Measurements from ENCODE around the gene MVK. TPM values are rescaled to one million over a fixed set of nuclear protein-coding genes. Genes with fewer than 3 reads are reported as not detected.

MVK gene
- total and polyA plus RNA-seq, 2 of the 4 experiments (the other 2 are of a cell fraction): 6.6 to 11.5 TPM

GRCh38 chr12:109619002-109619604 is 45.5 kb downstream of the MVK start:
- Histone ChIP-seq H3K9ac (ENCODE audit: low read depth, low read length) (no peak overlapping the region), H3K23ac (ENCODE audit: low read depth, low read length) (no peak overlapping the region), H3K4me3 (ENCODE audit: insufficient read depth, low read depth, low read length) (no peak overlapping the region), H3K4me2 (ENCODE audit: low read depth, low read length) (no peak overlapping the region), H2BK20ac (ENCODE audit: low read depth, low read length) (no peak overlapping the region), H3K79me1 (ENCODE audit: low read depth in 1 of 2, low read length in 2 of 2) (no peaks in the 10 kb centered on the region), H2AFZ (replicated peaks; ENCODE audit: low read length, poor library complexity) (no peak overlapping the region), H3K18ac (ENCODE audit: low read depth, low read length) (no peak overlapping the region), H3K14ac (replicated peaks; ENCODE audit: low read depth, low read length) (no peak overlapping the region), H4K5ac (ENCODE audit: low read depth, low read length) (no peak overlapping the region), H3K56ac (ENCODE audit: extremely low read depth, insufficient read depth, low read length) (no peak overlapping the region), H2BK5ac (ENCODE audit: low read depth, low read length, poor library complexity, severe bottlenecking) (no peak overlapping the region), H3K4ac (ENCODE audit: low read depth, low read length) (no peak overlapping the region), H2AK5ac (ENCODE audit: low read depth, low read length) (no peak overlapping the region), H4K91ac (ENCODE audit: insufficient read depth, low read depth, low read length) (no peak overlapping the region), H2AK9ac (replicated peaks; ENCODE audit: low read depth, low read length, poor library complexity) (no peak overlapping the region), H3K36me3 (ENCODE audit: control insufficient read depth, insufficient read depth, low read length) (no peaks in the 10 kb centered on the region), H4K20me1 (ENCODE audit: insufficient read depth, low read length) (no peaks in the 10 kb centered on the region), H4K8ac (ENCODE audit: low read depth in 2 of 2, low read length in 2 of 2) (no peak overlapping the region), H3K27me3 (ENCODE audit: control insufficient read depth, insufficient read depth, low read length) (peaks cover 50% of the 10 kb centered on the region), H2BK15ac (ENCODE audit: low read depth, low read length) (no peak overlapping the region), H2BK120ac (ENCODE audit: low read depth, low read length) (no peak overlapping the region), H3K9me3 (ENCODE audit: control insufficient read depth, insufficient read depth, low read length) (no peaks in the 10 kb centered on the region), H3K4me1 (ENCODE audit: control insufficient read depth, insufficient read depth, low read length) (no peaks in the 10 kb centered on the region), H3K27ac (ENCODE audit: insufficient read depth, low read length) (no peak overlapping the region), H3K9me1 (ENCODE audit: insufficient read depth, low read length) (no peaks in the 10 kb centered on the region)
- intact Hi-C loops (cut with micrococcal nuclease): no loop called here
- no peak for ATAC-seq (ENCODE audit: low read depth)
- POLR2A ChIA-PET (ENCODE audit: unreplicated experiment): no interaction called here
- in situ Hi-C loops (cut with MboI; ENCODE audit: low sequenced_read_pairs): no loop called here
- WGBS, 2 experiments (ENCODE audit: extremely low coverage in 2 of 2, insufficient read length in 1 of 2): 80% methylated on average over 4 of the region's 8 CpGs; no CpG with 5 or more reads in 1 of the 2 experiments
- DNase-seq: no peak
- BruUV-seq (replicated peaks): no TSS peak
- CTCF ChIA-PET: no interaction called here
- no peak for TF ChIP-seq MAFK (IDR thresholded peaks at IDR 0.05; ENCODE audit: low read depth, low read length)
- TF ChIP-seq SMC3 (IDR thresholded peaks at IDR 0.05; ENCODE audit: low read depth, low read length): no peak
- no peak for TF ChIP-seq USF2 (IDR thresholded peaks at IDR 0.05; ENCODE audit: low read depth, low read length)
- no peak for TF ChIP-seq RFX5 (IDR thresholded peaks at IDR 0.05; ENCODE audit: low read depth, low read length)
- TF ChIP-seq, protein P1, sequence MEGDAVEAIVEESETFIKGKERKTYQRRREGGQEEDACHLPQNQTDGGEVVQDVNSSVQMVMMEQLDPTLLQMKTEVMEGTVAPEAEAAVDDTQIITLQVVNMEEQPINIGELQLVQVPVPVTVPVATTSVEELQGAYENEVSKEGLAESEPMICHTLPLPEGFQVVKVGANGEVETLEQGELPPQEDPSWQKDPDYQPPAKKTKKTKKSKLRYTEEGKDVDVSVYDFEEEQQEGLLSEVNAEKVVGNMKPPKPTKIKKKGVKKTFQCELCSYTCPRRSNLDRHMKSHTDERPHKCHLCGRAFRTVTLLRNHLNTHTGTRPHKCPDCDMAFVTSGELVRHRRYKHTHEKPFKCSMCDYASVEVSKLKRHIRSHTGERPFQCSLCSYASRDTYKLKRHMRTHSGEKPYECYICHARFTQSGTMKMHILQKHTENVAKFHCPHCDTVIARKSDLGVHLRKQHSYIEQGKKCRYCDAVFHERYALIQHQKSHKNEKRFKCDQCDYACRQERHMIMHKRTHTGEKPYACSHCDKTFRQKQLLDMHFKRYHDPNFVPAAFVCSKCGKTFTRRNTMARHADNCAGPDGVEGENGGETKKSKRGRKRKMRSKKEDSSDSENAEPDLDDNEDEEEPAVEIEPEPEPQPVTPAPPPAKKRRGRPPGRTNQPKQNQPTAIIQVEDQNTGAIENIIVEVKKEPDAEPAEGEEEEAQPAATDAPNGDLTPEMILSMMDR (conservative IDR thresholded peaks at IDR 0.05; ENCODE audit: low read depth, low read length): no peak
- no peak for TF ChIP-seq MAZ (IDR thresholded peaks at IDR 0.05; ENCODE audit: borderline replicate concordance, low read depth, low read length)
- no peak for TF ChIP-seq CHD1 (IDR thresholded peaks at IDR 0.05; ENCODE audit: low read depth, low read length)
- TF ChIP-seq ELK1 (IDR thresholded peaks at IDR 0.05; ENCODE audit: borderline replicate concordance, low read depth, low read length): no peak
- TF ChIP-seq MXI1 (IDR thresholded peaks at IDR 0.05; ENCODE audit: borderline replicate concordance, low read depth, low read length): no peak
- no peak for TF ChIP-seq RAD21 (IDR thresholded peaks at IDR 0.05; ENCODE audit: low read length)
- no peak for TF ChIP-seq FOS (IDR thresholded peaks at IDR 0.05; ENCODE audit: low read depth, low read length)
- no peak for TF ChIP-seq NFE2L2 (IDR thresholded peaks at IDR 0.05; ENCODE audit: low read depth, low read length)
- no peak for TF ChIP-seq CEBPB (IDR thresholded peaks at IDR 0.05; ENCODE audit: low read depth, low read length)
- dilution Hi-C loops (cut with HindIII; ENCODE audit: low sequenced_read_pairs, unreplicated experiment): no loop called here
